ENCODE measurements around the gene TNFSF10.

DNA sequence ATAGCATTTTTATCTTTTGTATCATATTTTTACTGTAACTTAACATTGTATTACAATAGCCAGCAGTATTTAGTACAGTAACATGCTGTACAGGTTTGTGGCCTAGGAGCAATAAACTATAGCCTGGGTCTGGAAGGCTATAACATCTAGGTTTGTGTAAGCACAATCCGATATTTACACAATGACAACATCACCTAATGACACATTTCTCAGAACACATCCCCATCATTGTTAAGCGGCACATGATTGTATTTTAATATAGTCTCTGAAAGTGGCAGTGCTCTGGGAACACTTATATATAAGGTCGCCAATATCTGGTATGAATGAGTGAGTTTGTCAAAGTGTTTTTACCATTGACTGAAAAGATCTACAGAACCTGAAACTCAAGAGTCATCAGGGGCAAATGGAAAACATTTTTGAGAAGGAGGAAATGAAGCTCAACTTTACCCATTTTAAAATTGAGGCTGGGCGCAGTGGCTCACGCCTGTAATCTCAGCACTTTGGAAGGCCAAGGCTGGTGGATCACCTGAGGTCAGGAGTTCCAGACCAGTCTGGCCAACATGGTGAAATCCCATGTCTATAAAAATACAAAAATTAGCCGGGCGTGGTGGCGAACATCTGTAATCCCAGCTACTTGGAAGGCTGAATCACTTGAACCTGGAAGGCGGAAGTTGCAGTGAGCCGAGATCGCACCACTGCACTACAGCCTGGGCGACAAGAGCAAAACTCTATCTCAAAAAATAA, 38.8 kb upstream of the TNFSF10 start:
- TF ChIP-seq, protein P1, sequence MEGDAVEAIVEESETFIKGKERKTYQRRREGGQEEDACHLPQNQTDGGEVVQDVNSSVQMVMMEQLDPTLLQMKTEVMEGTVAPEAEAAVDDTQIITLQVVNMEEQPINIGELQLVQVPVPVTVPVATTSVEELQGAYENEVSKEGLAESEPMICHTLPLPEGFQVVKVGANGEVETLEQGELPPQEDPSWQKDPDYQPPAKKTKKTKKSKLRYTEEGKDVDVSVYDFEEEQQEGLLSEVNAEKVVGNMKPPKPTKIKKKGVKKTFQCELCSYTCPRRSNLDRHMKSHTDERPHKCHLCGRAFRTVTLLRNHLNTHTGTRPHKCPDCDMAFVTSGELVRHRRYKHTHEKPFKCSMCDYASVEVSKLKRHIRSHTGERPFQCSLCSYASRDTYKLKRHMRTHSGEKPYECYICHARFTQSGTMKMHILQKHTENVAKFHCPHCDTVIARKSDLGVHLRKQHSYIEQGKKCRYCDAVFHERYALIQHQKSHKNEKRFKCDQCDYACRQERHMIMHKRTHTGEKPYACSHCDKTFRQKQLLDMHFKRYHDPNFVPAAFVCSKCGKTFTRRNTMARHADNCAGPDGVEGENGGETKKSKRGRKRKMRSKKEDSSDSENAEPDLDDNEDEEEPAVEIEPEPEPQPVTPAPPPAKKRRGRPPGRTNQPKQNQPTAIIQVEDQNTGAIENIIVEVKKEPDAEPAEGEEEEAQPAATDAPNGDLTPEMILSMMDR (IDR thresholded peaks at IDR 0.05) = no peak
- TF ChIP-seq POLR2A (IDR thresholded peaks at IDR 0.05) = no peak
